Type B pancreatic cell (in vitro differentiated cells): Measurements from ENCODE around the gene METTL26. TPM values are rescaled to one million over a fixed set of nuclear protein-coding genes. Genes with fewer than 3 reads are reported as not detected.

Experiments
- DNase-seq: peaks from one replicate; pipeline ENCODE4 v3.0.0; 2021; ENCODE audit warnings: mixed read lengths; ENCODE audit not compliant: unreplicated experiment; ENCODE audit errors: extremely low spot score
- H3K27ac Mint-ChIP-seq: 2 replicates; pipeline ENCODE4 v1.8.0; 2021; ENCODE audit warnings: mild to moderate bottlenecking, mixed read lengths
- H3K27me3 Mint-ChIP-seq: 2 replicates; pipeline ENCODE4 v1.8.0; 2021; ENCODE audit warnings: mixed read lengths
- H3K36me3 Mint-ChIP-seq: 2 replicates; pipeline ENCODE4 v1.8.0; 2021; ENCODE audit warnings: mixed read lengths
- H3K4me1 Mint-ChIP-seq: one replicate; pipeline ENCODE4 v1.8.0; 2021; ENCODE audit warnings: mixed read lengths; ENCODE audit not compliant: unreplicated experiment
- H3K4me3 Mint-ChIP-seq: 2 replicates; pipeline ENCODE4 v1.8.0; 2021; ENCODE audit warnings: mild to moderate bottlenecking, mixed read lengths
- H3K9me3 Mint-ChIP-seq: 2 replicates; pipeline ENCODE4 v1.8.0; 2021; ENCODE audit warnings: mixed read lengths
- total RNA-seq: library from RNA; stranded (reverse); gene quantifications from 2 replicates; pipeline ENCODE4 v1.2.1, GENCODE V29; 2021; ENCODE audit warnings: low replicate concordance
- TF ChIP-seq, protein P1 (sequence below): fragments of 200-600 bp; sonication (generic); conservative IDR thresholded peaks from 2 replicates; pipeline ENCODE4 v1.5.0; 2021; ENCODE audit warnings: antibody characterized with exemption, mild to moderate bottlenecking

The METTL26 gene
- total RNA-seq, 1 donor from 2014 or later: 77.0 TPM

DNA sequence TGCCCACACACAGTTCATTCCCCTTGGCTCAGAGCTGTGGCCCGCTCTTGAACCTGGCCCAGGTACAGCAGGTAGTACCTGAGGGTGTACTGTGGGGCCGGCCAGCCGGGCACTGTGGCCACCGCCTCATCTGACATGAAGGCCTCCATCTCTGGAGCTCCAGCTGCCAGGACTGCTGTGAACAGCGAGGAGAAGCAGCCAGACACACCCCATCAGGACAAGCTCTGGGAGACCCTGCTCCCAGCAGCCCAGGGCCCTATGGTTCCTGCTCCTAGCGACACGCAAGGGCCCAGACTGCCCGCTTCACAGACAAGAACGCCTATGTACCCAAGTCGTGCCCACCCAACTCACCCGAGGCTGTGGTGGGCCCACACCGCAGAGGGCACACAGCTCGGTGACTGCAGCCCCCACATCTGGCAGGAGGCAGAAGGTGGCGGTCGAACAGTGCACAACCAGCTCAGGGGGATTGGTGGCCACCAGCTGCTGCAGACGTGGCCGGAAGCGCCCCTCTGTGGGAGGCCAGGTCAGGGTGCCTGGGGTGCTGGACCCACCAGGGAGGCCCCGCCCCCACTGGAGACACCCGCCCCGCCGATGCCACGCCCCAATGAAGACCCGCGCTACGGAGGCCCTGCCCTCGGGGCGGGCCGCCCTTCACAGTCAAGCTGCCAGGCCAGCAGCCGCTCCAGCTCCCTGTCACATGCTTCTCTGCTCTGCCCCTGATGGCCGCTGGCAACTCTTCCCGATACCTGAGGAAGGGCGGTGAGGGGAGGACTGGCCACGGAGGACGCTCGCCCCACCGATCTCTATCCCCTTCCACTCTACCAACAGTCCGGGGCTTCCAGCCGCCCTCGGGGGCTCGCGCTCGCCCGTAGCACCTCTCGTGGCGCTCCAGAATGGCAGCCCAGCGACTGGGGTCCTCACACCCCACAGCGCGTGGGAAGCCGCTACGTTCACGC, 43.0 kb upstream of the METTL26 start:
- peaks cover 4% of the 10 kb centered on the region for H3K36me3 Mint-ChIP-seq
- peak overlapping the region; percentile 36 for H3K27ac Mint-ChIP-seq

DNA sequence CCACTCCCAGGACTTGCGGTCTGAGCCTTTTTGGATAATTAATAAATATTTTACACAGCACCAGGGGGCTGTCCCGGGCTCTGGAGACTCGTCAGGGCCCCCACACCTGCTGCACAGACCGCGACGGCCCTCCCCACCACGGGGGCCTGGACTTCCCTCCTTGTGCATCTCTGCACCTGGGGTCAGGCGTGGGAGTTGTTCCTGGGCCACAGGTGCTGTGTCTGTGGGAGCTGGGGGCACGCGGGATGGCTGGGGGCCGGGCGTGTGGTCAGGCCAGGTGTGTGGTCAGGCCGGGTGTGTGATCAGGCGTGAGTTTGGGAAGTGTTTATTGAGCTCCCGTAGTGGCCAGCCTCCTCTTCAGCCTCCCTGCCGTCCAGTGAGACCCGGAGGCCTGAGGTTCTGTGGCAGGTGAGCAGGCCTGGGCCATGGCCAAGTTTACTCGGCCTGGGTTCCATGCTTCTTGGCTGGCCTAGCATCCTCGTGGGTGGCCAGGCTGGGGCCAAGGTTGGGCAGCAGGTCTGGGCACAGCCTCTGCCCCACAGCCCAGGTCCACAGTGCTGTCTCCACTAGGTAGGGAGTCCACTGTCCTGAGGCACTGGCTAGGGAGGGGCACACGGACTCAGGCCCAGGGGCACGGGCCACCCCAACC, 42.2 kb upstream of the METTL26 start:
- peaks cover 3% of the 10 kb centered on the region for H3K4me1 Mint-ChIP-seq
- H3K36me3 Mint-ChIP-seq: peaks cover 4% of the 10 kb centered on the region
- H3K9me3 Mint-ChIP-seq: no peaks in the 10 kb centered on the region
- DNase-seq: no peak
- H3K27ac Mint-ChIP-seq: no peak overlapping the region
- H3K4me3 Mint-ChIP-seq: no peak overlapping the region
- TF ChIP-seq, protein P1, sequence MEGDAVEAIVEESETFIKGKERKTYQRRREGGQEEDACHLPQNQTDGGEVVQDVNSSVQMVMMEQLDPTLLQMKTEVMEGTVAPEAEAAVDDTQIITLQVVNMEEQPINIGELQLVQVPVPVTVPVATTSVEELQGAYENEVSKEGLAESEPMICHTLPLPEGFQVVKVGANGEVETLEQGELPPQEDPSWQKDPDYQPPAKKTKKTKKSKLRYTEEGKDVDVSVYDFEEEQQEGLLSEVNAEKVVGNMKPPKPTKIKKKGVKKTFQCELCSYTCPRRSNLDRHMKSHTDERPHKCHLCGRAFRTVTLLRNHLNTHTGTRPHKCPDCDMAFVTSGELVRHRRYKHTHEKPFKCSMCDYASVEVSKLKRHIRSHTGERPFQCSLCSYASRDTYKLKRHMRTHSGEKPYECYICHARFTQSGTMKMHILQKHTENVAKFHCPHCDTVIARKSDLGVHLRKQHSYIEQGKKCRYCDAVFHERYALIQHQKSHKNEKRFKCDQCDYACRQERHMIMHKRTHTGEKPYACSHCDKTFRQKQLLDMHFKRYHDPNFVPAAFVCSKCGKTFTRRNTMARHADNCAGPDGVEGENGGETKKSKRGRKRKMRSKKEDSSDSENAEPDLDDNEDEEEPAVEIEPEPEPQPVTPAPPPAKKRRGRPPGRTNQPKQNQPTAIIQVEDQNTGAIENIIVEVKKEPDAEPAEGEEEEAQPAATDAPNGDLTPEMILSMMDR: no peak
- H3K27me3 Mint-ChIP-seq: peaks cover 5% of the 10 kb centered on the region

More for the DNA sequence above, 43.0 kb upstream of the METTL26 start:
- DNase-seq: no peak
- H3K27me3 Mint-ChIP-seq: peaks cover 5% of the 10 kb centered on the region
- TF ChIP-seq, protein P1: no peak
- peak overlapping the region; percentile 84 for H3K4me3 Mint-ChIP-seq
- no peaks in the 10 kb centered on the region for H3K9me3 Mint-ChIP-seq
- peaks cover 3% of the 10 kb centered on the region for H3K4me1 Mint-ChIP-seq

DNA sequence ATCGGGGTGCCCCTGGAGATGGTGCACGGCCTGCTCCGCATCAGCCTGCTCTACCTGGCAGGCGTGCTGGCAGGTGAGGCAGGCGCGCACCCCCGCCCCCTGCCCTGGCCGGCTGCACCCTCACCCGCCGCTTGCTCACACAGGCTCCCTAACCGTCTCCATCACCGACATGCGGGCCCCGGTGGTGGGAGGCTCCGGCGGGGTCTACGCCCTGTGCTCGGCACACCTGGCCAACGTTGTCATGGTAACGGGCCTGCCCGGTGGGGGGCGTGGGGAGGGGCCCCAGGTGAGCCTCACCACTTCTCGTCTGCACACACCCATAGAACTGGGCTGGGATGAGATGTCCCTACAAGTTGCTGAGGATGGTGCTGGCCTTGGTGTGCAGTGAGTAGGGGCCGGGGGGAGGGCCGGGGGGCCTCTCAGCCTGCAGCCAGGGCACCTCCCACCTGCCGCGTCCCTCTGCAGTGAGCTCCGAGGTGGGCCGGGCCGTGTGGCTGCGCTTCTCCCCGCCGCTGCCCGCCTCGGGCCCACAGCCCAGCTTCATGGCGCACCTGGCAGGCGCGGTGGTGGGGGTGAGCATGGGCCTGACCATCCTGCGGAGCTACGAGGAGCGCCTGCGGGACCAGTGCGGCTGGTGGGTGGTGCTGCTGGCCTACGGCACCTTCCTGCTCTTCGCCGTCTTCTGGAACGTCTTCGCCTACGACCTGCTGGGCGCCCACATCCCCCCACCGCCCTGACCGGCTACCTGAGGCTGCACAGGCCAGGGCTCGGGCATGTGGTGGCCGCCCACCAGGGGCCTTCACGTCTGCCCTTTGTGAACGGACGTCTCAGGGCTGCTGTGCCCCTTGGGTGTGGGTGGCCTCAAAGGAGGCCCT, 41.4 kb upstream of the METTL26 start:
- Mint-ChIP-seq H3K4me3 (no peak overlapping the region), H3K9me3 (no peaks in the 10 kb centered on the region), H3K4me1 (peaks cover 2% of the 10 kb centered on the region), H3K27me3 (peaks cover 5% of the 10 kb centered on the region), H3K27ac (no peak overlapping the region), H3K36me3 (peaks cover 2% of the 10 kb centered on the region)
- TF ChIP-seq, protein P1: no peak
- no peak for DNase-seq

DNA sequence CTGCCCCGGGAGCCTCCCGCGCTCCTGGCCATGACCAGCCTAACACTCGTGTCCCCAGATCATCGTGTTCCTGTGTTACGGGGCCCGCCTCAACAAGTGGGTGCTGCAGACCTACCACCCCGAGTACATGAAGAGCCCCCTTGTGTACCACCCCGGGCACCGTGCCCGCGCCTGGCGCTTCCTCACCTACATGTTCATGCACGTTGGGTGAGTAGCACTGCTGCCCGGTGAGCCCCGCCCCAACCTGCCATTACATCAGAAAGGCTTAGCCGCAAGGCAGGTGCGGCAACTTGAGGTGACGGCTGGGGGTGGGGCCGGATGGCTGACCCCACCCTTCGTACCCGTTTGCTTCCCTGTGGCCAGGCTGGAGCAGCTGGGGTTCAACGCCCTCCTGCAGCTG, 40.8 kb upstream of the METTL26 start:
- H3K27ac Mint-ChIP-seq: no peak overlapping the region
- no peaks in the 10 kb centered on the region for H3K4me1 Mint-ChIP-seq
- H3K27me3 Mint-ChIP-seq: peaks cover 5% of the 10 kb centered on the region
- H3K9me3 Mint-ChIP-seq: no peaks in the 10 kb centered on the region
- no peak overlapping the region for H3K4me3 Mint-ChIP-seq
- no peaks in the 10 kb centered on the region for H3K36me3 Mint-ChIP-seq
- TF ChIP-seq, protein P1: no peak
- no peak for DNase-seq

DNA sequence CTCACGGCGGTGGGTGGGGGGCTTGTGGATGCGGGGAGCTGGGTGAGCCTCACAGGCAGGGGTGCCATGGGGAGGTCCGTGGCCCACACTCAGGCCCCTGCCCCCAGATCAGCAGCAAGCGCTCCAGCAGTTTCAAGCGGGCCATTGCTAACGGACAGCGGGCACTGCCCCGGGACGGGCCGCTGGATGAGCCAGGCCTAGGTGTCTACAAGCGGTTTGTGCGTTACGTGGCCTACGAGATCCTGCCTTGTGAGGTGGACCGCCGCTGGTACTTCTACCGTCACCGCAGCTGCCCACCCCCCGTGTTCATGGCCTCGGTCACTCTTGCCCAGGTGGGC, 40.4 kb upstream of the METTL26 start:
- H3K9me3 Mint-ChIP-seq: no peaks in the 10 kb centered on the region
- TF ChIP-seq, protein P1: no peak
- H3K36me3 Mint-ChIP-seq: no peaks in the 10 kb centered on the region
- H3K27me3 Mint-ChIP-seq: peaks cover 5% of the 10 kb centered on the region
- DNase-seq: no peak
- H3K4me1 Mint-ChIP-seq: no peaks in the 10 kb centered on the region
- no peak overlapping the region for H3K4me3 Mint-ChIP-seq
- H3K27ac Mint-ChIP-seq: no peak overlapping the region
